H54 (cell line): Measurements from ENCODE around the gene MRGPRE.

Experiments used
- DNase-seq: peaks from one replicate; pipeline ENCODE4 v3.0.0; 2011; ENCODE audit warnings: low spot score, mixed read lengths; ENCODE audit not compliant: insufficient read length
- FAIRE-seq: peaks from 3 replicates; lab custom pipeline; 2011; peaks lifted over from hg19 to GRCh38; lab: Jason Lieb, UNC
- POLR2A ChIP-seq: IDR thresholded peaks from 2 replicates; pipeline ENCODE4 v1.6.1; 2011; ENCODE audit warnings: low read depth, mild to moderate bottlenecking, low read length

Gene MRGPRE

DNA sequence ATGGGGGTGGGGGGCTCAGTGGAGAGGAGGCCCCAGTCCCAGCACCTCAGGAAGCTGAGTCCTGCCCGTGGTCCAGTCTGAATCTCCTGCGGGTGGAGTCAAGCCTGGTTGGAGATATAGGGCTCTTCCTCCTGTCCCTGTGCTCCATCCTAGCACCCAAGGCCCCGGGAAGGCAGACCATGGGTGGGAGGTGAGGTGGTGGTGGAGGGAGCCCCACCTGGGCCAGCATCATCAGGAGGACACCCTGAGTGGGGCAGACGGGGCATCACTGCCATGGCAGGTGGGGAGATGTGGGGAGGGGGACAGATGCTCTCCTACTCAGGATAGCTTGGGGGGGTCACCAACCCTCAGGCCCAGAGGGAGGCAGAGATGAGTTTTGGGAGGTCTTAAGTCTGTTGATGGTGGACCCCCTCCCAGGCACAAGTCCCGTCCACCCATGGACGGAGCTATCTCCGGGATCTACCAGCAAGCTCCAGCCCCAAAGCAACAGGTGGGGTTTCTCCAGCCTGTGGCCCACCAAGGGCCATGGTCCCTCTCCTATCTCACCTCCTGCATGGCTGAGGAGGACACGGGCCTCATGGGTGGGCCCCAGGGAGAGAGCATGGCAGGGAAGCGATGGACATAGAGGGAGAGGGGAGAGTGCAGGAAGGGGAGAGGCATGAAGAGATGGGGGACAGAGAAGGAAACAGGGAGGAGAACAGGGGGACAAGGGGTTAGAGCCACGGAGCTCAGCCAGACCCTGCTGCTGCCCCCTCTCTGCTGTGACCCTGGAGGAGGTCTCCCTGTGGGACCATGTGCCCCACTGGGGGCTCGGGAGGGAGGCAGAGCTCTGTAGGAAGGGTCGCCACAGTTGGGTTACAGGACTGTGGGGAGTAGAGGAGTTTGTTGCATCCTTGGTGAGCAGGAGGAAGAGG, 1.3 kb downstream of the MRGPRE start:
- FAIRE-seq (no peak), DNase-seq (no peak)
- TF ChIP-seq POLR2A, result no peak

DNA sequence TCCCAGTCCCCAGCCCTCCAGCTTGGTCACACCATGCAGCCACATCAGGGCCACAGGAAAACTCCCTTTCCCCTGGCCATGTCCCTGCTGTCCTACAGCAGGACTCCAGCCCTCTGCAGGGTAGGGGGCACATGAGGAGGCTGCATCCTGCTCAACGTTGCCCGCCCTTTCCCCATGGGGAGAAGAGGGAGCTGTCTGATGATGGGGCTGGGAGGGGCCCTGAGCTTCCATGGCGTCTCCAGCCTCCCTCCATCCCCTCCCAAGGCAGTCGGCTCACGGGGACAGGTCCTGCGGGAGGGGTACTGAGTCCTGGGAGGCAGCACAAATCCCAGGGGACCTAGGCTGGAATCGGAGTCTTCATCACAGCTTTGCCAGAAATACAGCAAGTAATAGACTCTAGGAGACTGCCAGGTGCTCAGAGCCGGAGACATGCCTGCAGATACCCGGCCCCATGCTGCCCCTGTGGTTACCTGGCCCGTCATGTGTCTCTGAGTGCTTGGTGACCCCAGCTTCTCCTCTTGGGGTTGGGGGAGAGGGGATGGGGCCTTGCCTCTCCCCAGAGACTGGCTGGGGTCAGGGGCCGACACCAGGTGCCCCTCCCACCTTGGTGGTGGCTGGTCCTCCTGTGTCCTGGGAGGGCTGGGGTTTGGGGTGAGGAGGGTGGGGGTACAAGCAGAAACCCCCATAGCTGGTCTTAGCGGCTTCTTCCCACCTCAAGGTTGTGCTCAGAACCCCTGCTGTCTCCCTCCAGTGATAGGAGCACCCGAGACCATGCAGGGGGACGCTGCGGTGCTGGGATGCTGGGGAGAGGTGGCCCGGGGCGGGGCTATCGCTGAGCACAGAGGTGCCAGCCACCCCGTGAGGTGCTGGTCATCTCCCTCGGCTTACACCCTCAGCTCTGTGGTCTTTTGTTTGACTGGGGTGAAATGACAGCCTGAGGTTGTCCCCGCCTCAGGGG, 2.3 kb downstream of the MRGPRE start:
- no peak for TF ChIP-seq POLR2A
- no peak for FAIRE-seq

DNA sequence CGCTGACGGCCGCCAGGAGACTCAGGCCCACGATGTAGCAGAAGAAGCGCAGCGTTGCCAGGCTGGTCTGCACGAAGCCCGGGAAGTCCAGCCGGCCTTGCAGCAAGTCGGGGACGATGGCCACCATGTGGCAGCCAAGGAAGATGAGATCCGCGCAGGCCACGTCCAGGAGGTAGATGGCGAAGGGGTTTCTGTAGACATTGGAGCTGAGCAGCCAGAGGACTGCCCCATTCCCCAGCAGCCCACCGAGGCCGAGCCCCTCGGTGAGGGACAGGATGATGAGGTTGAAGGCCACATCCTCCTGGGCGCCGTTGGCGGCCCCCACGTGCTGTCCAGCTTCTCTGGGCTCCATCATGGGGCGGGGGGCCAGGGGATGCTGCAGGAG, 3.8 kb downstream of the MRGPRE start:
- FAIRE-seq (no peak), DNase-seq (no peak)
- no peak for TF ChIP-seq POLR2A

More for the DNA sequence above, 2.3 kb downstream of the MRGPRE start:
- no peak for DNase-seq

DNA sequence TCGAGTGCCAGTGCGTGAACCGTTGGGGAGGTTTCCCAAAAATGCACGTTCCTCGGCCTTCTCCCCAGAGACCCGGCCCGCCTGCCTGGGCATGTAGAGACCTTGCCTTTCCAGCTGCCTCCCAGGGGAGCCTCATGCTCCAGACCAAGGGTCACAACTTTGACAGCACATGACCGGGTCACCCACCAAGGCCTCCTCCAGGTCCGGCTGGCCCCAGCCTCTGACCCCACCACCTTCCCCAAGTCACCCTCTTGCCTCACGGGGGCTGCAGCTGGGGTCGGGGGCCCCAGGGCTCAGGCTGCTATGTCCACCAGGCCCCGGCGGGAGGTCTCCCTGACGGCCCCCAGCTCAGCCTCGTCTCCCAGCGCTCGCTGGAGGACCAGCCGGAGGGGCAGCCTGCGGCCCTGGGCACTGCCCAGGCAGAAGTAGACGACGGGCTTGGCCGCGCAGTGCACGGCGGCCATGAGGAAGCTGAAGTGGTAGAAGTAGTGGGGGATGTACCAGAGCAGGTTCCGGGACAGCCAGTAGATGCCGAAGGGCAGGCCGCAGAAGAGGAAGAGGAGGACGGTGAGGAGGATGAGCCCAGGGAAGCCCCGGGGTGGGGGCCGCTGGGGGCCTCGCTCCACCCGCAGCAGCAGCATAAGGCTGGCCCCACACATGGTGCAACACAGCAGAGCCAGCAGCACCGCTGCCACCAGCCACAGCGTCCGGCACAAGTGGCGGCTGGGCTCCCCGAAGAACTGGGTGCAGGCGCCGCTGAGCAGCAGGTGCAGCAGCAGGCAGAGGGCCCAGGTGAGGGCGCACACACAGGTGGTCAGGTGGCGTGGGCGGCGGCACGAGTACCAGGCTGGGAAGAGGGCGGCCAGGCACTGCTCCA, 4.4 kb downstream of the MRGPRE start:
- no peak for TF ChIP-seq POLR2A
- FAIRE-seq (no peak), DNase-seq (no peak)

DNA sequence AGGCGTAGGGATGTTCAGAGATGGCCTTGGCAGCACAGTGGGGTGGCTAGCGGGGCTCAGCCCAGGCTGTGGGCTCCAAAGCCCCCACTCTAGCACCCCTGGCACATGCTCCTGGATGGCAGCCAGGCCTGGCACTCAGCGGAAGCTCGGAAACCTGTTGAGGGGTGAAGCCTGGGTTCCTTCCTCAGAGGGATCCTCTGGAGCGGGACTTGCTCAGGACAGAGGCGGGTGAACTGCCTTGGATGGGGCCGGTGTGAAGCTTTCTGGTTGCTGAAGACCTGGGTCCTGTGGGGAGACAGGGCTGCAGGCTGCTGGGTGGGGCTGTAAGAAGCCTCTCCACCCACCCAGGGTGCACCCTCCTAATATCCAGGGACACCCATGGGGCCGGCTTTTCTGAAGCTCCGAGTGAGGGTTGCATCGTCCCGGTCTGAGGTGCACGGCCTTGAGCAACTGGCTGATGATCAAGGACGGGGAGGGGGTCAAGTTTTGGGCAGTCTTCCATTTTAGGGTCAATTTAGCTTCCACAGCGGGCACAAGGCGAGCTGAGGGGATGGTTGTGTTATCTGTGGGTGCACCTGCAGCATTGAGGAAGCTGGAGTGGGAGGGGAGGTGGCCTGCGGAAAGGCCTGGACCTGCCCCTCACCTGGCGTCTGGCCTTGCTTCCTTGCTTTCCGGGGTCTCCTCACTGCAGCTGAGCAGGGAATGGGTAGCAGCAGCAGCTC, 5.2 kb downstream of the MRGPRE start:
- DNase-seq, result no peak
- no peak for FAIRE-seq
- TF ChIP-seq POLR2A, result no peak

DNA sequence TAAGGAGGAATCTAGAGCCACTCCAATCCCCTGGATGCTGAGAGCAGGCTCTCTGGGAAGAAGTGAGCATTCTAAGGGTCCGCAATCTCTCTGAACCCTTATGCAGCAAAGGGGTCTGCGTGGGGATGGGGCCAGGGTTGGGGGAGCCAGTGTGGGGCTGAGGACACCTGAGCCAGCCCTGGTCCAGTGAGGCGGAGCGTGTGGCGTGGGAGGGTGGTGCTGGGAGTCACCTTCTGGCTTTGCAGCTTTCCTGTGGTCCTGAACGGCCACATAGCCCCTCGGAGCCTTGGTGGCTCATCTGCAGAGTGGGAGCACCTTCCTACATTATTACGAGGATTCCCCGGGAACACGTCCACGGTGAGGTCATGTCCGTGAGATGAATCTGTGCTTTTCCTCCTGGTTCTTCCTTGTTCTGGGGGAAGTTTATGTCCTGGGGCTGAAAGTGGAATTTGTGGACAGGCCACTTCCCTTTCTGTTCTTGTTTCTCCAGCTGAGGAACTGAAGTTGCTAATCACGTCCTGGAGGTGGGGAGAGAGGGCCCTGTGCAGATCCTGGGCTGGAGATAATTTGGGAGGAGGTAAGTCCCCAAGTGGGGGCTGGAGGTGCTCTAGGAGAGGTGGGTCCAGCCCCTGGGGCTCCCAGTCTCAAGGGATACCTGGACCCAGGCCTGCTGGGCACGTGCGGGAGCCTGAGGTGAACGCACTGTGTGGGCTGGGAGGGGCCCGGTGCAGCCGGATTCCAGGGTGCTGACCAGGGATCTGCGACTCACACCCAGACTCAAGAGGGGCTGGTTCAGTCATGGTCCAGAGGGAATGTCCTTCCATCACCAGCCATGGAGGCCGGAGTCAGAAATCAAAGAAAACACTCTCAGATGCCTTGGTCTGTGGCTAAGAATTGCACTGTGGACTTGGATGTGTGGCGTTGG, 6.1 kb downstream of the MRGPRE start:
- no peak for DNase-seq
- TF ChIP-seq POLR2A, result no peak
- no peak for FAIRE-seq

GRCh38 chr11:3225159-3225758, 7.0 kb downstream of the MRGPRE start:
- no peak for DNase-seq
- TF ChIP-seq POLR2A, result no peak
- FAIRE-seq, result no peak

DNA sequence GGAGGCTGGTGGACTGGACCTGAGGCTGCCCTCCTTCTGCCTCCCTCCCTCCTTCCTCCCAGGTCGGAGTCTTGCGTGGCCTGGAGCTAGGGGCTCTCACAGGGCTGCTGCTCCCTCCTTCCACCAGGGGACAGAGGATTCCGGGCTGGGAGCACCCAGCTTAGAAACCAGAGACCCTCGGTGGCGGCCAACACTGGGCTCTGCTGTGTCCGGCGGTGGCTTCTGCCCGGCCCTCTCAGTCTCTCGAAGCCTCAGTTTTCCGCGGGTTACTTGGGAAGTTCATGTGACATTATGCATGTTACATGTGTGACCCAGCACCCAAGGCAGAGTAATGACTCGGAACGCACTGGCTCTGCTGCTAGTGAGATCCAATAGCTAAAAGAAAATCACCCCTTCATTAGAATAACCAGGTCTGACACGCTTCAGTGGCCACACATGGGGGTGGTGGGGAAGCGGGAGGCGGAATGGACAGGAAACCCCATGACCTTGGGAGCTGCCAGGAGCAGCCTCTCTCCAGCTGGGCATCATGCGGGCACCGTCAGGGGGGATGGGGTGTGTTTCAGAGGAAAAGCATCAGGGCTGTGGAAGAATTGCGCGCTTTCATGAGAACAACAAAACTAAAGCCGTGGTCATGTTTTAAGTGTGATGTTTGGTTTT, 7.7 kb downstream of the MRGPRE start:
- FAIRE-seq (no peak), DNase-seq (no peak)
- no peak for TF ChIP-seq POLR2A

DNA sequence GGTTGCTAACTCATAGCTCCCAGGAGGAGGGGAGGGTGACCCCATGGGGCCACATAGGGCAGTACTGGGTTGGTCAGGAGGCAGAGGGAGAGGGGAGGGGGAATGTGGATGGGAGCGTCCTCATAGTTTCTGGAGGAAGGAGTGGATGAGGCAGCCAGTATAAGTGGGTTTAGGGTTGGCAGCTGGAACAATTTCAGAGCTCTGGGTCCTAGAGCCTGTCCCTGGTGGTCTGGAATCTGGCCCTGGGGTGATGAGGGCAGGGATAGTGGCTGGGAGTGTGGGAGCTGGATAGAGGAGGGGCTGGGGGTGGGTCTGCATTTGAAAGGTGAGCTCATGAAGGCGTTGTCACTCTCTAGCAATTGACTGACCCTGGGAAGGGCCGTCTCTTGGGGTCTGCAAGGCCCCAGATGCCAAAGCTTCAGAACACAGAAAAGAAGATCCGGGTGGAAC, 8.3 kb downstream of the MRGPRE start:
- FAIRE-seq (no peak), DNase-seq (no peak)
- TF ChIP-seq POLR2A, result no peak

DNA sequence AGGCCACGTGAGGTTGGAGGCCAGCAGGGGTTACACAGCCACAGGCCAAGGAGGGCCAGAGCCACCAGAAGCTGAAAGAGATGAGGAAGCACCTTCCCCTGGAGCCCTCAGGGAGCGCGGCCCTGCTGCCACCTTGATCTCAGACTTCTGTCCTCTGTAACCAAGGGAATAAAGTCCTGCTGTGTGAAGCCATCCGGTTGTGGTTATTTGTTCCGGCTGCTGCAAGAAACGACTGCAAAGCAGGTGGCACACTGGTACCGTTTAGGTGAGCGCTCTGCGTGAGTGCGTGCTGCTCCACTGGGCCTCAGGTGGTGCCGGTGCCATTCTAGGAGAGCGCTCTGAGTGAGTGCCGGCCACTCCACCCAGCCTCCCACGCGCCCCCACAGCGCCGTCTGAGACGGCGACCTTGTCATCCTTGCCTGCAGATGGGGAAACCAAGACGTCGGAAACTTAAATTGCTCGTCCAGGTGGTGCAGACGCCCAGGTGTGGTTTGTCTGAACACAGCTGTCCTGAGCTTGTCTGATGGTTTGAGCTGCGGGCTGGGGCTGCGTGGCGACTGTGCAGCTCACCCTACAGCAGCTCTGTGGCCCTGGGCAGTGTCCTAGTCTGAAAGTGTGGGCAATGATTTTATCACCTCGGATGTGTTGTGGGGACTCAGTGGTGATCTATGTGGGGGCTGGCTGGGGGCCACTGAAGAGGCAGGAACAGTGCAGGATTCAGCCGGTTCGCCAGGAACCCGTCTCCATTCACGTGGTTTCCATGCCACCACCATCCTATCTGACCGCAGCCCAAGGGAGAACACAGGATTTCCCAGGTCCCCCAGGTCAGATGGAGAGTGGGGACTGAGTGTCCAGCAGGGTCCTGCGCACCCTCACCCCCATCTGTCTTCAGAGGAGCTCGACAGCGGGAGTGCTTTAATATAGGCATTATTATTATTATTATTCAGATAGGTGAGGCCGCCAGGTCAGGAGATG, 9.0 kb downstream of the MRGPRE start:
- FAIRE-seq, result no peak
- no peak for DNase-seq
- TF ChIP-seq POLR2A, result no peak
